HCT116 (cell line): ENCODE data around the gene ACOX3. TPM values are rescaled to one million over a fixed set of nuclear protein-coding genes. Genes with fewer than 3 reads are reported as not detected.

Source experiments
- ATAC-seq: fragments of 200-7000 bp; cut with Tn5 transposase; 2 replicates; pipeline ENCODE4 v1.9.1; 2020; ENCODE audit warnings: mild to moderate bottlenecking, moderate library complexity
- BruUV-seq: library from RNA; stranded (reverse); fragments of 400-500 nt; replicated peaks from 2 replicates; lab custom pipeline; 2021; lab: Mats Ljungman, UMichigan
- CTCF ChIA-PET: fragments of 300-600 bp; sonication (Branson Sonifier 250); formaldehyde crosslinking; loops from one replicate; lab custom pipeline; 2021; ENCODE audit warnings: antibody characterized with exemption; lab: Charles Lee
- POLR2A ChIA-PET: fragments of 300-600, 350-600 bp; sonication (Branson Sonifier 250); formaldehyde crosslinking; loops from one replicate; lab custom pipeline; 2021; ENCODE audit warnings: antibody characterized with exemption; lab: Charles Lee
- RAD21 ChIA-PET, 2 experiments: fragments of 300-600 bp; sonication (Branson Sonifier 250); formaldehyde crosslinking; loops; one replicate each; lab custom pipeline; 2023; ENCODE audit warnings: low total read pairs in 2 of 2; ENCODE audit not compliant: uncharacterized antibody in 2 of 2, unreplicated experiment in 2 of 2, low non-redundant PET in 1 of 2; lab: Charles Lee
- DNase-seq: peaks from one replicate; pipeline ENCODE4 v3.0.0-alpha.2; 2010; ENCODE audit warnings: low read depth, low spot score
- H2AFZ ChIP-seq: fragments of 200-600 bp; shearing (Covaris generic), sonication (generic); 2 replicates; pipeline ENCODE4 v1.6.1; 2017; ENCODE audit warnings: low read depth, mixed run types, mixed read lengths, antibody characterized with exemption, low read length; ENCODE audit not compliant: poor library complexity, severe bottlenecking
- H3K27ac ChIP-seq: 2 replicates; pipeline ENCODE4 v1.5.1; 2012; ENCODE audit warnings: low read depth, low read length
- H3K27me3 ChIP-seq: fragments of 200-600 bp; sonication (generic); 2 replicates; pipeline ENCODE4 v1.6.1; 2016; ENCODE audit warnings: mixed run types, low read length, mixed read lengths; ENCODE audit not compliant: insufficient read depth
- H3K36me3 ChIP-seq, 2 experiments: fragments of 200-500 bp in 1 of 2; fragments of 200-600 bp in 1 of 2; sonication (Bioruptor generic) in 1 of 2; sonication (generic) in 1 of 2; 2 replicates each; pipeline versions ENCODE4 v1.5.1 to v1.6.1; 2014 to 2016; ENCODE audit warnings: low read length in 2 of 2, inconsistent platforms in 1 of 2, mixed read lengths in 1 of 2, mixed run types in 1 of 2; ENCODE audit not compliant: insufficient read depth in 2 of 2, control insufficient read depth in 1 of 2
- H3K4me1 ChIP-seq, 2 experiments: fragments of 200-600 bp in 1 of 2; sonication (generic) in 1 of 2; 2 replicates each; pipeline versions ENCODE4 v1.5.1 to v1.6.1; 2012 to 2017; ENCODE audit warnings: low read length in 2 of 2, inconsistent platforms in 1 of 2, mild to moderate bottlenecking in 1 of 2, mixed read lengths in 1 of 2, mixed run types in 1 of 2, moderate library complexity in 1 of 2; ENCODE audit not compliant: insufficient read depth in 2 of 2, control insufficient read depth in 1 of 2
- H3K4me2 ChIP-seq: fragments of 200-600 bp; sonication (generic); 2 replicates; pipeline ENCODE4 v1.6.1; 2017; ENCODE audit warnings: mixed run types, low read length, mixed read lengths
- H3K4me3 ChIP-seq, 2 experiments: fragments of 200-600 bp in 1 of 2; sonication (generic) in 1 of 2; replicated peaks in 1 of 2; 2 replicates each; pipeline ENCODE4 v1.5.1; 2011 to 2016; ENCODE audit warnings: low read length in 2 of 2, control low read depth in 1 of 2, low read depth in 1 of 2, mild to moderate bottlenecking in 1 of 2, mixed read lengths in 1 of 2, mixed run types in 1 of 2
- H3K79me2 ChIP-seq: fragments of 200-600 bp; sonication (generic); 2 replicates; pipeline ENCODE4 v1.6.1; 2017; ENCODE audit warnings: mild to moderate bottlenecking, mixed run types, low read length, moderate library complexity, mixed read lengths; ENCODE audit not compliant: insufficient read depth
- H3K9ac ChIP-seq: fragments of 200-600 bp; sonication (generic); 2 replicates; pipeline ENCODE4 v1.6.1; 2016; ENCODE audit warnings: low read length, mixed read lengths
- H3K9me2 ChIP-seq: fragments of 200-600 bp; sonication (generic), shearing (Covaris generic); 2 replicates; pipeline ENCODE4 v1.6.1; 2017; ENCODE audit warnings: mixed run types, mild to moderate bottlenecking, moderate library complexity; ENCODE audit not compliant: insufficient read depth
- H3K9me3 ChIP-seq, 2 experiments: fragments of 200-500 bp in 1 of 2; fragments of 200-600 bp in 1 of 2; sonication (Bioruptor generic) in 1 of 2; sonication (generic) in 1 of 2; 2 replicates each; pipeline ENCODE4 v1.6.1; 2014 to 2017; ENCODE audit warnings: low read length in 2 of 2, mixed read lengths in 2 of 2, inconsistent platforms in 1 of 2, low read depth in 1 of 2, mild to moderate bottlenecking in 1 of 2, mixed run types in 1 of 2, moderate library complexity in 1 of 2; ENCODE audit not compliant: control insufficient read depth in 1 of 2, insufficient read depth in 1 of 2
- H4K20me1 ChIP-seq: fragments of 200-600 bp; sonication (generic), shearing (Covaris generic); 2 replicates; pipeline ENCODE4 v1.6.1; 2017; ENCODE audit warnings: mixed run types, mild to moderate bottlenecking, moderate library complexity; ENCODE audit not compliant: insufficient read depth
- ATF3 ChIP-seq: IDR thresholded peaks from 2 replicates; pipeline ENCODE4 v1.6.1; 2012
- CBX3 ChIP-seq: IDR thresholded peaks from 2 replicates; pipeline ENCODE4 v1.6.1; 2012; ENCODE audit warnings: low read depth
- CTCF ChIP-seq, 3 experiments: fragments of 200-600 bp in 1 of 3; sonication (generic) in 1 of 3; IDR thresholded peaks in 2 of 3; conservative IDR thresholded peaks in 1 of 3; 2 replicates each; pipeline ENCODE4 v1.5.1; 2012 to 2017; ENCODE audit warnings: low read depth in 2 of 3, low read length in 2 of 3, antibody characterized with exemption in 1 of 3, borderline replicate concordance in 1 of 3, control low read depth in 1 of 3, mild to moderate bottlenecking in 1 of 3, mixed read lengths in 1 of 3, mixed run types in 1 of 3, moderate library complexity in 1 of 3; ENCODE audit not compliant: insufficient read depth in 1 of 3
- ELF1 ChIP-seq: IDR thresholded peaks from 2 replicates; pipeline ENCODE4 v1.6.1; 2012; ENCODE audit warnings: low read depth, borderline replicate concordance
- JUND ChIP-seq: IDR thresholded peaks from 2 replicates; pipeline ENCODE4 v1.6.1; 2012
- POLR2AphosphoS5 ChIP-seq: IDR thresholded peaks from 2 replicates; pipeline ENCODE4 v1.6.1; 2011; ENCODE audit warnings: mild to moderate bottlenecking, low read depth, low read length, moderate library complexity
- RAD21 ChIP-seq: IDR thresholded peaks from 2 replicates; pipeline ENCODE4 v1.6.1; 2012; ENCODE audit warnings: low read depth, mild to moderate bottlenecking
- TCF7L2 ChIP-seq: IDR thresholded peaks from 2 replicates; pipeline ENCODE4 v1.7.0; 2011; ENCODE audit warnings: borderline replicate concordance, inconsistent platforms; ENCODE audit not compliant: insufficient read depth, insufficient read length; ENCODE audit errors: extremely low read depth
- YY1 ChIP-seq: IDR thresholded peaks from 2 replicates; pipeline ENCODE4 v1.6.1; 2011; ENCODE audit warnings: low read length, low read depth, moderate library complexity, mild to moderate bottlenecking; ENCODE audit not compliant: insufficient replicate concordance; ENCODE audit errors: extremely low read depth
- ZBTB33 ChIP-seq: IDR thresholded peaks from 2 replicates; pipeline ENCODE4 v1.6.1; 2011; ENCODE audit warnings: mild to moderate bottlenecking, low read length, moderate library complexity; ENCODE audit not compliant: insufficient replicate concordance; ENCODE audit errors: extremely low read depth
- intact Hi-C: fragments of 100-400 bp; cut with micrococcal nuclease; formaldehyde crosslinking; loops from 2 replicates; pipeline ENCODE4 v1.10.0; 2022
- total RNA-seq: library from RNA; stranded (reverse); gene quantifications from one replicate; pipeline ENCODE4 v1.2.1, GENCODE V29; 2021; ENCODE audit not compliant: unreplicated experiment

The ACOX3 gene
- total RNA-seq, 1 experiment from 2014 or later = 16.9 TPM

- TF ChIP-seq ATF3 (no peak), CTCF (IDR thresholded peaks at IDR 0.05 in 2 of 3, conservative IDR thresholded peaks at IDR 0.05 in 1 of 3; ENCODE audit: borderline replicate concordance in 1 of 3, insufficient read depth in 1 of 3, low read depth in 2 of 3, low read length in 2 of 3) (no peak), RAD21 (no peak), YY1 (no peak), ZBTB33 (no peak)
Measured at GRCh38 chr4:8390577-8390976, 49.9 kb downstream of the ACOX3 start (continued).

- H3K27ac ChIP-seq = no peak overlapping the region
- H4K20me1 ChIP-seq = no peaks in the 10 kb centered on the region
- intact Hi-C loops = no loop called here
- H3K9ac ChIP-seq = no peak overlapping the region
- no TSS peak for BruUV-seq
- H3K4me1 ChIP-seq = peaks cover 0 to 7% of the 10 kb centered on the region in 2 experiments; a peak in 2 of 4 replicates
- DNase-seq (no peak), ATAC-seq (no peak)
- no peaks in the 10 kb centered on the region for H3K9me2 ChIP-seq
- H3K4me2 ChIP-seq = no peak overlapping the region
- no peaks in the 10 kb centered on the region for H3K36me3 ChIP-seq
- H2AFZ ChIP-seq = no peak overlapping the region
- H3K79me2 ChIP-seq = no peaks in the 10 kb centered on the region
- ChIA-PET CTCF (no interaction called here), RAD21 (no interaction called here), POLR2A (no interaction called here)
- no peaks in the 10 kb centered on the region for H3K9me3 ChIP-seq
- TF ChIP-seq RAD21 = no peak
- TF ChIP-seq POLR2AphosphoS5 = no peak
- no peak for TF ChIP-seq TCF7L2
- TF ChIP-seq JUND = no peak
- no peak for TF ChIP-seq CBX3
- no peak for TF ChIP-seq ELF1
- no peak overlapping the region for H3K4me3 ChIP-seq
- H3K27me3 ChIP-seq = no peaks in the 10 kb centered on the region
Measured at GRCh38 chr4:8388528-8388870, 52.0 kb downstream of the ACOX3 start.
